ENCODE results near the gene ADD1. TPM values are rescaled to one million over a fixed set of nuclear protein-coding genes. Genes with fewer than 3 reads are reported as not detected.

ADD1 gene
- total RNA-seq, 1 experiment from 2014 or later = 232 TPM

DNA sequence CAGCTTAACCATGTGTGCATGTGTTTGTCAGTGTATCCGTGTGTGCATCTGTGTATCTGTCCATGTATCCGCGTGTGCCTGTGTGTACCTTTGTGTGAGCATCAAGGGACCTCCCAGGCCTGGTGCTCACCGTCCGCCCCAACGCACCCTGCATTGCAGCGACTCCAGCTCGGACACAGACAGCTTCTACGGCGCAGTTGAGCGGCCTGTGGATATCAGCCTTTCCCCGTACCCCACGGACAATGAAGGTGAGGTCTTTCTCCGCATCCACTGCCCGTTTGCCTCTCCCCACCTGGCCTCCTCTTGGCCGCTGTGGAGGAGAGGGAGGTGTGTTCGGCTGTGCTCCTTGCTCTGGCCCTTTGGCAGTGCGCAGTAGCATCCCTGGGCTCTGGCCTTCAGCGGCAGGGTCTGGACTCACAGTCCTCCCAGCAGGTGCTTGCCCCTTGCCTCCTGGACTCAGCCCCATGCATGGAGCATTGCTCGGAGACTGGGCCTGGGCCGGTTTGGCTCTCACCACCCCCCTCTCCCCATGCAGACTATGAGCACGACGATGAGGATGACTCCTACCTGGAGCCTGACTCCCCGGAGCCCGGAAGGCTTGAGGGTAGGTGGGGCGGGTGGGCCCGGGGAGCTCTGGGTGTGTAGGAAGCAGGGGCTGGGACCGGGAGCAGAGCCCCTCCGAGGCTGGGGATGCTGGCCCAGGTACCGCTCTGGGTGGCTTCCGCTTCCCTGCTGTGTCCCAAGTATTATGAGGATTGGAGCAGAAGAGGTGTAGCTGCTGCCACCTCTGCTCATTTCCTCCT, 16.4 kb upstream of the ADD1 start:
- Histone ChIP-seq H3K4me3 (ENCODE audit: low read depth, low read length, poor library complexity, severe bottlenecking) (no peak overlapping the region), H3K9me3 (ENCODE audit: low read depth, low read length, poor library complexity, severe bottlenecking) (no peaks in the 10 kb centered on the region), H3K36me3 (ENCODE audit: insufficient read depth, low read length, poor library complexity, severe bottlenecking) (peaks cover 27% of the 10 kb centered on the region), H3K4me1 (ENCODE audit: insufficient read depth, low read length, poor library complexity, severe bottlenecking) (no peaks in the 10 kb centered on the region), H3K27me3 (replicated peaks; ENCODE audit: insufficient read depth, low read depth, low read length, poor library complexity) (no peaks in the 10 kb centered on the region), H3K27ac (ENCODE audit: low read depth, low read length, poor library complexity, severe bottlenecking) (no peak overlapping the region)
- TF ChIP-seq CTCF (conservative IDR thresholded peaks at IDR 0.05; ENCODE audit: low read depth, low read length) (no peak), EZH2 (IDR thresholded peaks at IDR 0.05; ENCODE audit: borderline replicate concordance, low read depth, low read length, poor library complexity, severe bottlenecking) (no peak)
- ChIA-PET CTCF (no interaction called here), POLR2A (ENCODE audit: low non-redundant PET) (no interaction called here)
- intact Hi-C loops (cut with micrococcal nuclease; ENCODE audit: unreplicated experiment) = no loop called here
- BruUV-seq (replicated peaks) = no TSS peak
- DNase-seq (ENCODE audit: low spot score) = no peak

DNA sequence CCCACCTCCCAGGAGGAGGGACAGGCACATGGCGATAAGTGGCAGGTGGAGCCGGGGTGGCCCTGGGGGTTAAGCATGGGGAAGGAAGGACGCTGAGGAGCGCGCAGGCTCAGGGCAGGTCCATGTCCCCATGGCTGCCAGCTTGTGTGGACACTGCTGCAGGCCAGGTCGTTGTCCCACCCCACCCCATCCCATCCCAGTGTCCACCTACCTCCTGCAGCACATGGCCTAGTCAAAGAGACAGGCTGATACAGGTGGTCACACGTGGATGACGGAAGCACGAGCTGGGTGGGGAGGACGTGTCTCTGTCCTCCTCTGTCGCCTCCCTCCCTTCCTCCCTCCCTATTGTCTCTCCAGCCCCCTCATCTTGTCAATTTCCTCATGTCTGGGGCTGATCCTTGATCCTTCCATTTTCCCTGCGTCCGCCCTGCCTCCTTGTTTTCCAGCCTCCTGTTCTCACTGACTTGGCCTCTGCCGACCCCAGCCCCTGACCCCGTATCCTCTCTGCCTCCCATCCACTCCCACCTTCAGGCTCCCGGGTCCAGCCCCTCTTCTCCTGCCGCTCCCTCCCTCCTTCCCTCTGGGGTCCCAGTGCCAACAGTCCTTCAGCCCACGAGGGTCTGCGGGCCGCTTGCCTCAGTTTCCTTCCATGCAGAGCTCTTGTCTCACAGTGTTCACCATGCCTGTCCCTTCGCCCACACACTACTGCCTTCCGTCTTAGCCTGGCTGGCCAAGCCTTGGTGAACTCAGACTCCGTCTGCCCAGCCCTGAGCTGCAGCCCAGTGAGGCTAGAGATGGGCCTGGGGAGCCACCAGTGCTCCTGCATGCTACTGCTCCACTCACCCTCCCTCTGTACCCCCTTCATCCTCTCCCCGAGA, 15.5 kb upstream of the ADD1 start:
- CTCF ChIA-PET = no interaction called here
- H3K36me3 ChIP-seq (ENCODE audit: insufficient read depth, low read length, poor library complexity, severe bottlenecking) = peaks cover 29% of the 10 kb centered on the region
- no peak for TF ChIP-seq CTCF (conservative IDR thresholded peaks at IDR 0.05; ENCODE audit: low read depth, low read length)
- TF ChIP-seq EZH2 (IDR thresholded peaks at IDR 0.05; ENCODE audit: borderline replicate concordance, low read depth, low read length, poor library complexity, severe bottlenecking) = no peak
- no peaks in the 10 kb centered on the region for H3K4me1 ChIP-seq (ENCODE audit: insufficient read depth, low read length, poor library complexity, severe bottlenecking)
- no peaks in the 10 kb centered on the region for H3K27me3 ChIP-seq (replicated peaks; ENCODE audit: insufficient read depth, low read depth, low read length, poor library complexity)
- POLR2A ChIA-PET (ENCODE audit: low non-redundant PET) = no interaction called here
- DNase-seq (ENCODE audit: low spot score) = no peak
- H3K4me3 ChIP-seq (ENCODE audit: low read depth, low read length, poor library complexity, severe bottlenecking) = no peak overlapping the region
- no peaks in the 10 kb centered on the region for H3K9me3 ChIP-seq (ENCODE audit: low read depth, low read length, poor library complexity, severe bottlenecking)
- intact Hi-C loops (cut with micrococcal nuclease; ENCODE audit: unreplicated experiment) = no loop called here
- no TSS peak for BruUV-seq (replicated peaks)
- H3K27ac ChIP-seq (ENCODE audit: low read depth, low read length, poor library complexity, severe bottlenecking) = no peak overlapping the region

DNA sequence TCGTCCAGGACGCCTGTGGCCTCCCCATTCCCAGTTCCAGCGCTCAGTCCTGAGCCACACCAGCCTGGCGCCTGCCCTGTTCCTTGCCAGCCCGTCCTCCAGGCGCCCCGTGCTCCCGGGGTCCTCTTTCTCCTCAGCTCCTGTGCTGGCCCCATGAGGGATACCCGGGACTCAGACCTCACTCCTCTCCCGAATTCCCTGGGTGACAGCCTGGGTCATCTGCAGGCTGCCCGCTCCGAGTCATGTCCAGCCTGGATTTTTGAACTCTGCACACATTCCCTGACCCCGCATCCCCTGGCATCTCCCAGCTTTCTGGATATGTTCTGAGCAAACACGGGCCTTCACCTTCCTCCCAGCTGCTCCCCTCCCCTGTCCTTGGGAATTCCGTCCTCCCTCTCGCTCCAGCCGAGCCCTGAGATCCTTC, 14.9 kb upstream of the ADD1 start:
- Histone ChIP-seq H3K9me3 (ENCODE audit: low read depth, low read length, poor library complexity, severe bottlenecking) (no peaks in the 10 kb centered on the region), H3K4me3 (ENCODE audit: low read depth, low read length, poor library complexity, severe bottlenecking) (no peak overlapping the region), H3K27ac (ENCODE audit: low read depth, low read length, poor library complexity, severe bottlenecking) (no peak overlapping the region), H3K27me3 (replicated peaks; ENCODE audit: insufficient read depth, low read depth, low read length, poor library complexity) (no peaks in the 10 kb centered on the region), H3K36me3 (ENCODE audit: insufficient read depth, low read length, poor library complexity, severe bottlenecking) (peaks cover 27% of the 10 kb centered on the region), H3K4me1 (ENCODE audit: insufficient read depth, low read length, poor library complexity, severe bottlenecking) (no peaks in the 10 kb centered on the region)
- TF ChIP-seq CTCF (conservative IDR thresholded peaks at IDR 0.05; ENCODE audit: low read depth, low read length) (no peak), EZH2 (IDR thresholded peaks at IDR 0.05; ENCODE audit: borderline replicate concordance, low read depth, low read length, poor library complexity, severe bottlenecking) (no peak)
- CTCF ChIA-PET = no interaction called here
- intact Hi-C loops (cut with micrococcal nuclease; ENCODE audit: unreplicated experiment) = no loop called here
- no peak for DNase-seq (ENCODE audit: low spot score)
- BruUV-seq (replicated peaks) = no TSS peak
- POLR2A ChIA-PET (ENCODE audit: low non-redundant PET) = no interaction called here
